ENCODE measurements around the gene RBM20.

GRCh38 chr10:110717781-110718589 lies 73.8 kb downstream of the RBM20 start:
- TF ChIP-seq CTCF (IDR thresholded peaks at IDR 0.05 in 4 of 5, conservative IDR thresholded peaks at IDR 0.05 in 1 of 5): no peak
- no peak for TF ChIP-seq POLR2A (IDR thresholded peaks at IDR 0.05)
